Stimulated activated CD8-positive, alpha-beta memory T cell treated with anti-CD3 and anti-CD28 coated beads, Interleukin-15, amount 100 ng/mL, for 24 hours (primary cell): Measurements from ENCODE around the gene MRPL3.
"Not testable (repeated sequence)": the region's sequence is repeated elsewhere in the genome, so short reads cannot be mapped to it uniquely, and the experiment has no call there.

Experiments
- DNase-seq: peaks from one replicate; pipeline ENCODE4 v3.0.0-alpha.2; 2020; ENCODE audit warnings: low read depth

The MRPL3 gene

DNA sequence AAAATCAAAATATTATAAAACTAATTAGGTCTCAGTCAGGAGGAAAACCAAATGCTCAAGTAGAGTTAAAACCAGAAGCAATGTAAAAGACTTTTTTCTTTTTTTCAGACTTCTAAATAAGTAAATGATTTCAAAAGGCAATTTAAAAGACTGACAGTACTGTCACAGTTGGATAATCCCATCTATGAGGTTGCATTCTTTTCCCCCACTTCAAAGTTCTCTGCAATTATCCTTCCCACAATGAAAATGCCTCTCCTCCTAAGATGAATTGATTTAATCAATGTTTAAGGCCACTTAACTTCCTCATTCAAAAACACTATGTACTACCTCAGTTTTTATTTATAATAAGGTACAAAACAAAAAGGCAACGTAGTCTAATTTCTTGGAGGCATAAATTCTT is 8.1 kb downstream of the MRPL3 start:
- DNase-seq, result no peak

DNA sequence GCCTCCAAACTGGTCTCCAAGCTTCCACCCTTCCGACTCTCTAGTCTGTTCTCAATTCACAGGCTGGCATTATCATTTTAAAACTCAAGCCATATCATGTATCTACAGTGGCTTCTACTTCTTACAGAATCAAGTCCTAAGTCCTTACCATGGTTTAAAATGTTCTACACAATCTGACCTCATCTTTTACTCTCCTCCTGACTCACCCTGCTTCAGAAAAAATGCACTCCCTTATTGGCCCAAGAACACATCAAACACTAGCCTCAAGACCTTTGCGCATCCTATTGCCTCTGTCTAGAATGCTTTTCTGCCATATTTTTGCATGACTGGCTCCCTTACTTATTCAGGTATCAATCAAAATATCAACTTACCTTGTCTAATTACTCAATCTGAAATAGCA is 11.0 kb downstream of the MRPL3 start:
- no peak for DNase-seq

DNA sequence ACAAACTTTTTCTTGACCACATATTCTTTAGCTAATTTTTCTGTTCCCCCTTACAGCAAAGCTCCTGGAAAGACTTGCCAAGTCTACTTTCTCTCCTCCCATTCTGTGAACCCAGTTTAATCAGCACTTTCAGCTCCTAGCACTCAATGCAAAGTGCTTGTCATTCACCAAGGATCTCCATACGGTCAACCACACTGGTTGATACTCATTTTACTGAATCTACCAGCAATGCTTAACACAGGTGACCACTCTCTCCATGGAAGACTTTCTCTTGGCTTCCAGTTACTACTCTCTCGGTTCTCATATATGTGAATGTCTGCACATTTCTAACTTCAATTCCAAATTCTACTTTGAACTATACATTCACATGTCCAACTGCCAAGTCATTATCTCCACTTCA is 11.7 kb downstream of the MRPL3 start:
- DNase-seq, result no peak

DNA sequence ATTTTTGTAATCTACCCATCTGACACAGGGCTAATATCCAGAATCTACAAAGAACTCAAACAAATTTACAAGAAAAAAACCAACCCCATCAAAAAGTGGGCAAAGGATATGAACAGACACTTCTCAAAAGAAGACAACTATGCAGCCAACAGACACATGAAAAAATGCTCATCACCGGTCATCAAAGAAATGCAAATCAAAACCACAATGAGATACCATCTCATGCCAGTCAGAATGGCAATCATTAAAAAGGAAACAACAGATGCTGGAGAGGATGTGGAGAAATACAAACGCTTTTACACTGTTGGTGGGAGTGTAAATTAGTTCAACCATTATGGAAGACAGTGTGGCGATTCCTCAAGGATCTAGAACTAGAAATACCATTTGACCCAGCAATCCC is 16.2 kb downstream of the MRPL3 start:
- not testable (repeated sequence) for DNase-seq

DNA sequence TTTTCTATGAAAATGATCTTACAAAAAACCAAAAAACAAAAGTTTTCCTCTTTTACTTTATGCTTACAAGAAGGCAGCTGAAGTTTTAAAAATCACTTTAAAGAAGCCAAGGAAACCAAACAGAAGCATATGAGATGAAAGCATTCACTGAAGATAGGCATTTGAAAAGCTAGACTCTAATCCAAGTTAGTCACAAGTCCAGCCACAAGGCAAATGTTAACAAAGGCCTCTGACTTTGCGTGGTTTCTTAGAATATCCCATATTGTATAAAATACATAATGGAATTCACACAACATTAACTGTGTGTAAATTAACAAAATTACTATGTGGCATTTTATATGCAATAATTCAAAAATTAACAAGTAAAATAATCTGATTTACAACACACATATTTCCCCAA is 17.7 kb downstream of the MRPL3 start:
- no peak for DNase-seq

DNA sequence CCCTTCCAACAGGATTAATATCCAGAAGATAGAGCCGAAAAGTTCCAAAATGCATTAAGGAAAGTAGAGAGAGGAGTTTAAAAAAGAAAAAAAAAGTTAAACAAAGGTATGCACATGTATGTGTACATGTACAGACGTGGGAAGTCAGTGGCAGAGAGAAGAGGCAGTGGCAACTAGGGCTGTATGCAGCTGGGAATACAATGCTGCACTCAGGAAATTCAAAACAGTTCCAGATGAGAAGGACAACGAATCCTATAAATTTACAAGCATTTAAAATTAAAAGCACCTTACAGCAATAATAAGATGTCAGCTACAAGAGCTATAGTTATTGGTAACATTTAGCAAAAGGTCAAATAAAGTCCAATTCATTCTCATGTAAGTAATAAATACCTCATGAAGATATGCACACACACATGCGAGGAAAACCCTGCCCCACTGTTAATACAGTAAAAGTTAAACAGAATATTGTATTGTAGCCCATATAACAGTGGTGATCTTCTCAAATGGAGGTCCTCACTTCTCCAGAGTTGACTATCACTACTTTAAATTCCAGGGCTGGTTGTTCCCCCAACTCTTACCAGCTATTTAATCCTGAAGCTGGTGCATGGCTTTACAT is 18.2 kb downstream of the MRPL3 start:
- DNase-seq, result no peak

DNA sequence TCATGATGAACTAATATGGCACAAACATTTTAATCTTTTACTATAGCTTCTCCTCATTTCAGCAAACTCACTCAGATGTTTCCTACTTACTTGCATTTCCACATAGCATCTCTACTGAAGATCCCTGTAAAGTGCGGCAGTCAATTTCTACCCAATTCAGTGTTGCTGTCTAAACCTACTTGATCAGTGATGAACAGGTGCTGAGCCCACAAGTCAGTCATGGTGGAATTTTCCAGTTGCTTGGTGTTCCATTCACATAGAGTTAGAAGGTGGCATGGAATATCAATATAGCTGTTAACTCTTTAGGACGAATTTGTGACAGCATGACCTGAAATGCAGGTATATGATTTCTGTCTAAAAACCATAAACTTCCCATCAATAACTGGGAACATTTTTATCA is 22.7 kb downstream of the MRPL3 start:
- DNase-seq, result no peak

DNA sequence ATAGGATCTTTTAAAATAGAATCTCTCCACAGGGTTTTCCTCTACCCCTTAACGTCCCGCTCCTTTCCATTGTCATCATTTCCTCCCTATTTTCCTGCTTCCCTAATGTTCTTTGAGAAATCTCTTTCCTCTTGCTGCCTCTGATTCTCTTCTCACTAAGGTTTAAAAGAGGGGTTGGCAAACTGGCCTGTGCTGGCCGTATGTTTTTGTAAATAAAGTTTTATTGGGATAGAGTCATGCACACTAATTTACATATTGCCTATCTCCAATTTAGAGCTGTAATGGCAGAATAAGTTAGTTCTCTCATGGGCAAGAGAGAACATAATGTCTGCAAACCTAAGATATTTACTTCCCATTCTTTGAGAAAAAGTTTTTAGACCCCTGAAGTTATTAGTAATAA is 25.0 kb downstream of the MRPL3 start:
- DNase-seq, result no peak

DNA sequence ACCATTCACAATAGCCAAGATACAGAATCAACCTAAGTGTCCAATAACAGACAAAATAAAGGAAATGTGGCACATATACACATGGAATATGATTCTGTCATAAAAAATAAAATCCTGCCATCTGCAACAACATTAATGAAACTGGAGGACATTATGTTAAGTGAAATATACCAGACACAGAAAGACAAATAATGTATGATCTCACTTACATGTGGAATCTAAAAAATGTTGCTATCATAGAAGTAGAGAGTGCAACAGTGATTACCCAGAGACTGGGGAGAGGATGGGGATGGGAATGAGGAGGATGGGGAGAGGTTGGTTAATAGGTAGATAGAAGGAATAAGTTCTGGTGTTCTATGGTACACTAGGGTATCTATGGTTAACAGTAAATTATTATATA is 28.7 kb downstream of the MRPL3 start:
- no peak for DNase-seq

DNA sequence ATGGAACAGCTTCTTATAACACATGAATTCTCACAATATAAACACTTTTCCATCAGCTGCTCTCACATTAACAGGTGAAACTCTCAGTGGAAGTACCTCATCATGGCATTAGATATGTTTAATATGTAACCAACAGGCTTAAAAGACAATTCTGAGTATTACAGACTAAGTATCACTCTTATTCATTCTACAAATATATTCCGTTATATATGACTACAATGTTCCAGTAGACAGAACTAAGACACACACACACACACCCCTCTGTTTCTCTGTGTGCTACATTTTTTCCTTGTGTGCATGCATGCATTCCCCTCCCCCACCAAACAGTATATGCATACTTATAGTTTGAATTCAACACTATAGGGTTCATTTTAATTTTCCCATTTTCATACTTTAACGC is 32.4 kb downstream of the MRPL3 start:
- no peak for DNase-seq

DNA sequence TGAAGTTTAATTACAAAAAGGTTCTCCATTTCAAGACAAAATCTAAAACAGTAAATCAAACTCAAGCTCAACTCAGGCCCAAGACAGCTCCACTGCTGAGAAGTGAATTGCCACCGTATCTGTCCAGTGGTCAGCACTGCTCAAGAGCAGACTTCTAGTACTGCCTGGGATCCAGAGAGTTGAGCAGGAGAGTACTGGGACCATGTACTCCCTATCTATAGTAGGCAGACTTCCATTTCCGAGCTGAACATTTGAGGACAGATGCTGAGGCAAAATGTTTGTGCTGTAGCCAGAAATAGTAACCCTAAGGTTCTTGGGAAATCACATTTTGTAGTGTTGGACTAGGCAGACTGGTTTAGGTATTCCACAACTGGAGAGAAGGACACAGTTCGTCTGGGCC is 44.1 kb downstream of the MRPL3 start:
- DNase-seq, result no peak

DNA sequence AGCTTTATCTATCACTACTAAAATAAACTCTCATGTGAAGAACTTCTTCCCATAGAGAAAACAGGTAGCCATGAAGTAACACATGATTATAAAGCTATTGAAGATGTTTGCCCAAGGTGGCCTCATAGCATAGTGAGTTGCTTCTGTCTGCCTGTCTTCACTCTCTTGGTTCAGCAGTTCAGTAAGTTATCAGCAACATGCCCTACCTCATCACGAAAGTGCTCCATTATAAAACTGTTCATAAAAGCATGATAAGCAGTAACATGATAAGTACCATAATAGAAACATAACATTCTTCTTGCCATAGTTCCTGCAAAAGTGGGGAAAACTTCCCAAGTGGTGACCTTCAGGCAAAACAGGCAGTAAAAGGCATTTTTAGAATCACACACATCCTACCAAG is 45.6 kb downstream of the MRPL3 start:
- no peak for DNase-seq

DNA sequence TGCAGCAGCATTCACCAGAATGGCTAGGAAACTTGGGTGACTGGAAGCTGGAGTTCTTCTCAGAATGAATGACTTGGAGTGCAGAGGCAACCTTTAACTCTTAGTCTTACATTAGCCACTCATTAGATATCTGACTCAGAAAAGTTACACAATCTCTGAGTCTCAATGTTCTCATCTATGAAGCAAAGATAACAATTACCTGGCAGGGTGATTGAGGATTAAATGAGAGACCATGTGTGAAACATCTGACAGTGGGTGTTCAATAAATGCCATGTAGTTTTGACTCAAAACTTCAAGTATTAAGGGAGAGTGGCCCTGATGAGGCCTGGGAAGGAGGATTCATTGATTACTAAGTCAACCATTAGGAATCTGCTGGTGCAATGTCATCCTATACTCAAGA is 48.3 kb downstream of the MRPL3 start:
- no peak for DNase-seq

DNA sequence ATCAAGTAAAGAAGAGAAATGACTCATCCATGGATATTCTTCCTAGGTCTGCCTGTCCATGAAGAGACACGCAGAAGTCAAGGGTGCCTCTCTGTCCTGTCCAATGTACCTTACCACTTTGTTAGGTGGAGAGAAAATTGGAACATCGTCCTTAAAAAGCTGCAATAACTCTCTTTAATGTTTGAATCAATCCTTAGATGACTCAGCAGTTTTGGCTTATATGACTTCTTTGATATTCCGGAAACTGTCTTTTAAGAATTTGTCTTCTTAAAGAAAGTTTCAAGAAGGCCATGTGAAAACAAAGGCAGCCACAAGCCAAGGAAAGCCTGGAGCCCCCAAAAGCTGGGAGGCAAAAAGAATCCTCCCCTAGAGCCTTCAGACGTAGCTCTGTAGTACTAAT is 49.2 kb downstream of the MRPL3 start:
- DNase-seq, result no peak

DNA sequence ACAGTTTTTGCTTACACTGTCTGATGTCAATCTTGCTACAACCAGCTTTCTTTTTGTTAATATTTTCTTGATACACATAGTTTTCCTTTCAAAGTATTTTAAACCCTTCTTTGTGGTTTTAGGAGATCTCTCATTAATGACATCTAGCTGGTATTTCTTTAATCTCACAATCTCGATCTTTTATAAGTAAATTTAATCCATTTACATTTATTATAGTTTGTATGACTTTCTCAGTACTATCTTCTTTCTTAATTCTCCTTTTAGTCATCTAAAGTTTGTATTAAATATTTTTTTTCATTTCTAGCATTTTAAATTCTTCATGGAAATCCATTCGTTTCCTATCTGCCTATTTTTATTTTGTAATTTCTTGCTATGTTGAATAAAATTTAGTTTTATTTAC is 55.4 kb downstream of the MRPL3 start:
- DNase-seq, result no peak

DNA sequence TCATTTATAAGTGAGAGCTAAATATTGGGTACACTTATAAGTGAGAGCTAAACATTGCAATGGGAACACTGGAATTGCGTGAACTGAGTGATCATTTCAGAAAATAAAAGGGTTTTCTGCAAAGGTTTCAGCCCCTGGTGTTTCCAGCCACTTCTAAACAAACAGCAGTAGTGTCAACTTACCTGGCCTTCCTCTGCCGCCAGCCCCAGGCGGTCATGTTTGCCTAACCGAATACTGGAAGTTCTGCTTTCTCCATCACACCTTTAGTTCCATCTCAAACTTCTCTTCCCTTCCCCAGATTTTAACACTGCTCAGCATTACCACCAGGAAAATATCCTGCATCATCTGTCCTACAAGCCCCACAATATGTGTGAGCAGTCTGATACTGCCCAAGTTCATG is 58.6 kb downstream of the MRPL3 start:
- DNase-seq, result no peak

DNA sequence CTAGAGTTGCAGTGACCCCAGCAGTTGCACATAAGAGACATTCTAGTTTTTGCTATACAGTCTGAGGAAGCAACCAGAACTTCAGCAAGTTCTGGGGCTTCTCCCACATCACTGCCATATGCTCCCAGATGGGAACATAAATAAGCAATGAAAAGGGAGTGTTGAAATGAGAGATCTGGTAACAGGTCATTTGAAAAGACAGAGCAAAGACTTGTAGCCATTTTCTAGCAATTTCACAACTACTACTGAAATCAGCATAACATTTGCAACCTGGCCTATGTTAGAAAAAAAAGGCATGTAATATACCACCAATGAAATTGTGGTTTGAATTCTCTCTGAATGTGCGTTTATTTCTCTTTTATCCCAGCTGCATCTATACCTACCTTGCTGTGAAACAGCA is 63.7 kb downstream of the MRPL3 start:
- no peak for DNase-seq

DNA sequence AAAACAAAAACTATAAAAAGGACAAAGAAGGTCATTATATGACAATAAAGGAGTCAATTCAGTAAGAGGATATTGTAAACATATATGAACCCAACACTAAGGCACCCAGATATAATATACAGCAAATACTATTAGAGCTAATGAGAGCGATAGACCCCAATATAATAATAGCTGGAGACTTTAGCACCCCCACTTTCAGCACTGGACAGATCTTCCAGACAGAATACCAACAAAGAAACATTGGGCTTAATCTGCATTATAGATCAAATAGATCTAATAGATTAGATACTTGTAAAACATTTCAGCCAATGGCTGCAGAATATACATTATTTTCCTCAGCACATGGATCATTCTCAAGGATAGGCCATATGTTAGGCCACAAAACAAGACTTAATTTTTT is 67.8 kb downstream of the MRPL3 start:
- no peak for DNase-seq

DNA sequence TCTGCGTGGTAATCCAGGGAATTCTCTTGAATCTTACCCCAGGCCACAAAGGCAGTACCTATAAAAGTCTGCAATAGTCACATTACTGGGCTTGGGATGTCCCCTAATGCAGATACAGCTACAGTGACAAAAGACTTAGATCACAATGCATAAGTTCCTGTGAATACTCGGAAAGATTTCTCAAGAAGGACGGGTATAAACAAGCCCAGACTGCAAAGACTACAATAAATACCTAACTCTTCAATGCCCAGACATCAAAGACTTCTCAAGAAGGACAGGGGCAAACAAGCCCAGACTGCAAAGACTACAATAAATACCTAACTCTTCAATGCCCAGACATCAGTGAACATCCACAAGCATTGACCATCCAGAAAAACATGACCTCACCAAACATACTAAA is 70.3 kb downstream of the MRPL3 start:
- no peak for DNase-seq

DNA sequence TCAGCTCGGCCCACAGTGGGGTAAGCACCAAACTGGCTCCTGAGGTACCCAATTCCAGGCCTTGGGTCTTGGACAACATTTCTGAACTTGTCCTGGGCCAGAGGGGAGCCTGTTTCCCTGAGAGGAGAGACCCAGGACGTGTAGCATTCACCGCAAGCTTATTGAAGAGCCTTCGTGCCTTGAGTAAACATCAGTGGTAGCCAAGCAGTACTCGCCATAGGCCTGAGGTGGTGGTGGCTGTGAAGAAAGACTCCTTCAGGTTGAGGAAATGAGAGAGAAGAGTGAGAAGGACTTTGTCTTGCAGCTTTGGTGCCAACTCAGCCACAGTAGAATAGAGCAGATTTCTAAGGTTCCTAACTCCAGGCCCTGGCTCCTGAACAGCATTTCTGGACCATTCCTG is 71.0 kb downstream of the MRPL3 start:
- no peak for DNase-seq

DNA sequence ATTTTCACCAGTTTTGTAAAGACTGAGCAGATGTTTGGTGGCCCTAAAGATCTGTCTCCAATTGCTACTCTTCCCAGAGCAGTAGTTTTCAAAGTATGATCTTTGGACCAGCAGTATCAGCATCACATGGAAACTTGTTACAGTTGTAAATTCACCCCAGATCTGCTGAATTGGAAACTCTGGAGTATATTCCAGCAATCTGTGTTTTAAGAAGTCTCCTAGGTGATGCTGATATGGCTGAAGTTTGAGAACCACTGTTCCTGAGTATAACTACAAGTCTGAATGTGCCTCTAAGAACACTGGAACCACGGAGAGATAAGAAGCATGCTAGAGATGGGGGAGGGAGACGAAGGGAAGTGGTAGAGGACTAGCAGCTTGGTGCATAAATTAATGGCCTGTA is 75.5 kb downstream of the MRPL3 start:
- no peak for DNase-seq

DNA sequence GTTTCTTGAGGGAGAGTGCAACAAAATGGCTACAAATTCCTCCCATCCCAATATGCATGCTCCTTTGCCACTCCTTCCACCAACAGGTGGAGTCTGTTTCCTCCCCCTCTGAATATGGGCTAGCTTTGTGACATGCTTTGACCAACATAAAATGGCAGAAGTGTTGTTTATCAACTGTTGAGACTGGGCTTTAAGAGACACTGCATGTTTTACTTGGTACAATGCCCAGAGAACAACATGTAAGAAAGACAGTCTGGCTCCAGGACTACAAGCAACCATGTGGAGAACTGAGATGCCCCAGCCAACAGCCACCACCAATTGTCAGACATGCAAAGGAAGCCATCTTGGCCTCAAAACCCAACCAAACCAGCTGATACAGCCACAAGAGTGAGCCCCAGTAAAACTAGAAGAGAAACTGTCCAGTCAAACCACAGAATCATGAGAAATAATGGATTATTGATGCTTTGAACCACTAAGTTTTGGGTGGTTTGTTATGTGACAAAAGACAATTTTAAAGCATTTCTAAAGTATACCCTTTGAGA is 80.7 kb downstream of the MRPL3 start:
- no peak for DNase-seq

DNA sequence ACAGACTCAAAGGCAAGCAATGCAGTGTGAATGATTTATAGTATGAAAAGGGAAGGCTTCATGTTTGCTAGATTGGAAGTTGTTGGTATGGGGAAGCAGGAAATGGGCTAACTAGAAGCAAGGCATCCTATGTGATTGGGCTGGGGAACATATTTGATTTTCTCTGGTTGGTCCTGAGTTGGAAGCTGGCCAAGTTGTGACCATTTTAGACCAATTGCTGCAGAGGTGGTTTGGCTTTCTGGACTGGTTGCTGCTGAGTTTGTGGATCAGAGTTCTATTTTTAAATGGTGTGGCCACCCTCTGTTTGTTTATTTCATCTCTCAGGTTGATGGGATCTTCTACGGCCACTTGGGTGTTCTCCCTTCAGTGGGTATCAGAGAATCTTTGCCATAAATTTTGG is 81.5 kb downstream of the MRPL3 start:
- DNase-seq, result no peak

DNA sequence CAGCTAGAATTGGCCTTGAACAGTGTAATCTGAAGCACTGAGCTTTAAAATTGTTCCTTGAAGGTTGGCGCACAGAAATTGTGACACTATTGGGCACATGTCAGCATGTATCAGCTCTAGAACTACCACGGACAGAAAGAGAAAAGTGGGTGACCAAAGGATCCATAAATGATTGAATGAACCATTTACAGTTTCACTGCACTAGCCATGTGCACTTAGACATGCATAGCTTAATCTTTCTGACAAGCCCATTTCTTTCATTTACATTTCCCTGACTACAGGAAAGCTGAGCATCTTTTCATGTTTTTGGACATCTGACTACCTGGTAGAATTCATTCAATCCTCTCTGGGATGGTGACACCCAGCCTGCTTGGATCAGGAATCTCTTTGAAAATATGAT is 85.0 kb downstream of the MRPL3 start:
- DNase-seq, result no peak
